GM19395 (cell line): Measurements from ENCODE around the gene PRR11.
"Not testable (repeated sequence)": the region's sequence is repeated elsewhere in the genome, so short reads cannot be mapped to it uniquely, and the experiment has no call there.

Experiments
- ATAC-seq: cut with Tn5 transposase; IDR thresholded peaks from one replicate; pipeline ENCODE4 v1.9.1; 2021; ENCODE audit warnings: mild to moderate bottlenecking, moderate library complexity; ENCODE audit not compliant: unreplicated experiment

Gene PRR11

GRCh38 chr17:59155439-59156177, at the start of gene PRR11:
PRR11 (plus strand) TSS chr17:59155746; CDS start chr17:59169753, 14,007 bp downstream.
- ATAC-seq = peak; percentile 92

DNA sequence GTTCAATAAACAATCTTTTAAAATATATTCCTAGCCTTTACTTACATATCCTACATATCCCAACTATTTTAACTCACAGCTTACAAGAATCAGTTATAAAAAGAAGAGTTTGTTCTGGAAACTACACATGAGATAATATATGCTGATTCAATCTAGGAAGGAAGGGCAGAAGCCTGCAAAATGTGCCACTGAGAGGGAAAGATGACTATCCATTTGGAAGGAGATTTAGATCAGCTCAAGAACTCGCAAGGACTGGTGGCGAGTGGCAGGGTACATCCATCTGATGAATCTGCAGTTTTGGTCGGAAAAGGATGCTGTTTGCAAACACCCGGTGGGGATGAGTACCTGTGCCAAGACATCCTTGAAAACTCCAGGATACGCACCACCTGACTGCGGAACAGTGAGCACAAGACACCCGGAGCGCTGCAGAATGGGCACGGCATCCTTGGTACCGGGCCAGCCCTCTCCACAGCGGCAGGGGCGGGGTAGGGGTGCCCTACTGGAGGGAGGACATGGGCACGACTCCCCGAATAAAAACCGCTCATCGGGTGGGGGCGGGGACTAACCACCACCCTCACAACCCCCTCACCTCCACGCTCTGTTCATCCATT, 49.6 kb upstream of the PRR11 start:
- peak; percentile 35 for ATAC-seq

DNA sequence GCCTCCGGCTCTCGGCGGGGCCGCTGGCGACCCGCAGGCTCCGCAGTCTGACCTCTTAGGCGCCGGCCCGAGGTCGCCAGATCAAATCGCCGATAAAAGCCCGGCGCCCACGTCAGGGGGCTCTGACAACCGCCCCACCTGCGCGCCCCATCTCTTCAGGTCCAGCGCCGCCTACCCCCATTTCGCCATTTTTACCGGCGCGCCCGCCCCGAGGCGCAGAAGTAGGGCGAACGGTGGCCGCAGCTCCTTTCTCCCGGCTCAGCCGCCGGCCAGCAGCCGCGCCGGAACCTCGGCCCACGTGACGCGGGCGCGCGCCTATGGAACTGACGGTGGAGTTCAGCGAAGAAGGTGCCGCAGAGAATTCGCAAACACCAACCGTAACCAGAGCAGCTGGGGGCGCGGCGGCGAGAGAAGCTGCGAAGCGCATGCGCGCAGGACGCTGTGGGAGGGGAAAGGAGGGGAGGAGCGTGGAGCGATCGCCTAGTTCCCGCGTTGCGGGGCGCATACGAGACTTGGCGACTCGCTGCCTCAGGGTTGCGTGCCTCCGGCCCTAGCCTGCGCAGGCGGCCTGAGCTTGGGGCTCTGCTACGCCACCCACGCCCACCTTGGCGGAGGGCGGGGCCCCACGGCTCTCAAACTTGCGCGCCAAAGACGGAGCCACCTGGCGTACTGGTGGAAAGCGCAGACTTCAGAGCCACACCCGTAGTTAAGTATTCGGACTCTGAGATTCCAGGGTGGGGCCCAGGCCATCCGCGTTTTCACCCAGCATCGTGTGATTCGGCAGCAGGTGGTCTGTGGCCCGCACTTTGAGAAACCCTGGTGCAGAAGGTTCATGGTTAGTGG, 48.9 kb upstream of the PRR11 start, which contains the start of gene TRIM37:
TRIM37 (minus strand) TSS at position 418 of the 843 bp plus-strand sequence. CDS start 419 bp downstream, outside the sequence.
- peak; percentile 88 for ATAC-seq

DNA sequence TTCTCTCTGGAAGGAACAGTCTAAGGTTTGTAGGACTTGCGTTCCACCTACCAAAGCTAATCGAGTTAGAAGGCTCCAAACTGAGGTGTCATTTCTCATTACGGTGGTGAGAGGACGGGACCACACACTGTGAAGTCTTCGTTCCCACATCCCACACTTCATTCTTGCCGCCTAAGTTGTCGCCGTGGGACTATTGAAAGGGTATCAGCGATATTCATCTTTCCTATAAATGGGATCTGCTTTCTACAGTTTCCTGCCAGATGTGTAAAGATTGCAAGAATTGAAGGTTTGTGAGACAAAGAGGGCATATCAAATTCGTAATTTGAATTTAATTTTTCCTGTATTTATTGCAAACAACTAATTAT, 48.3 kb upstream of the PRR11 start:
- no peak for ATAC-seq

- no peak for ATAC-seq
Observed at GRCh38 chr17:59108400-59109102, 47.0 kb upstream of the PRR11 start.

- no peak for ATAC-seq
Observed at GRCh38 chr17:59110973-59111372, 44.6 kb upstream of the PRR11 start.

GRCh38 chr17:59111539-59111938, 44.0 kb upstream of the PRR11 start:
- ATAC-seq = no peak

- no peak for ATAC-seq
Observed at GRCh38 chr17:59115474-59115873, 40.1 kb upstream of the PRR11 start.

GRCh38 chr17:59121901-59122480, 33.6 kb upstream of the PRR11 start:
- ATAC-seq = no peak

DNA sequence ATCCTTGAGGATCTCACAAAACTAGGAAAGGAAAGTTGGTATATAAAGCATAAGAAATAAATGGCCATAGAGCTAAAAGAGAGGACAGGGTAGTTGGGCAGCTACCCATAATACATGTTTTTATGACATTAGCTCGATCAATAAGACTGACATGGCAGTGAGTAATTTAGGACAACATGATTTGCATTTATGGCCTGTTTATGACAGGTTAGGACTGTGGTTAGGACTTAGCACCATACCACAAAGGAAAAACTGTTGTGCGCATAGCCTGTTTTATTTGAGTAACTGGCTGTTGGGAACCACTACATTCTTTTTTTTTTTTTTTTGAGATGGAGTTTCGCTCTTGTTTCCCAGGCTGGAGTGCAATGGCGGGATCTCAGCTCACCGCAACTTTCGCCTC, 30.9 kb upstream of the PRR11 start:
- ATAC-seq = no peak

DNA sequence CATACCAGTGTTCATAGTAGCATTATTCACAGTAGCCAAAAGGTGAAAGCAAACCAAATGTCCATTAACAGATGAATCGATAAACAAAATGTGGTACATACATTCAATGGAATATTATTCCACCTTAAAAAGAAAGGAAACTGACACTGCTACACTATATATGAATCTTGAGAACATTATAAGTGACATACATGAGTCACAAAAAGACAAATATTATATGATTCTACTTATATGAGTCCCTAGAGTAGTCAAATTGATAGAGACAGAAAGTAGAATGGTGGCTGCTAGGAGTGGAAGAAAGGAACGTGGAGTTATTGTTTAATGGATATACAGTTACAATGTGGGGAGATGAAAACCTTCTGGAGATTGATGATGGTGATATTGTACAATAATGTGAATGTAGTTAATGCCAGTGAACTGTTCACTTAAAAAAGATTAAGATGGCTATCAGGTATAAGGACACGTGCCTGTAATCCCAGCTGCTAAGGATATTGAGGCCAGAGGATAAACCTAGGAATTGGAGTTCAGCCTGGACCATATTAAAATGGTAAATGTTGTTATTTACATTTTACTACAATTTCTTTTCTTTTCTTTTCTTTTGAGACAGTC, 28.6 kb upstream of the PRR11 start:
- no peak for ATAC-seq

- no peak for ATAC-seq
Observed at GRCh38 chr17:59129814-59130213, 25.7 kb upstream of the PRR11 start.

- ATAC-seq = no peak
Observed at GRCh38 chr17:59131131-59131530, 24.4 kb upstream of the PRR11 start.

DNA sequence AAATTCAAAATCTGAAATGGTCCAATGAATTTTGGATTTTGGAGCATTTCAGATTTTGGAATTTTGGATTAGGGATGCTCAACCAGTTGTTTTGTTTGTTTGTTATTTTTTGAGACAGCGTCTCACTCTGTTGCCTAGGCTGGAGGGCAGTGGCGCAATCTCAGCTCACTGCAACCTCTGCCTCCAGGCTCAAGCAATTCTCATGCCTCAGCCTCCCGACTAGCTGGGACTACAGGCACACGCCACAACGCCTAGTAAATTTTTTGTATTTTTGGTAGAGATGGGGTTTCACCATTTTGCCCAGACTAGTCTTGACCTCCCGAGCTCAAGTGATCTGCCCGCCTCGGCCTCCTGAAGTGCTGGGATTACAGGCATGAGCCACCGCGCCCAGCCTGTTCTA, 17.2 kb upstream of the PRR11 start:
- ATAC-seq = not testable (repeated sequence)

DNA sequence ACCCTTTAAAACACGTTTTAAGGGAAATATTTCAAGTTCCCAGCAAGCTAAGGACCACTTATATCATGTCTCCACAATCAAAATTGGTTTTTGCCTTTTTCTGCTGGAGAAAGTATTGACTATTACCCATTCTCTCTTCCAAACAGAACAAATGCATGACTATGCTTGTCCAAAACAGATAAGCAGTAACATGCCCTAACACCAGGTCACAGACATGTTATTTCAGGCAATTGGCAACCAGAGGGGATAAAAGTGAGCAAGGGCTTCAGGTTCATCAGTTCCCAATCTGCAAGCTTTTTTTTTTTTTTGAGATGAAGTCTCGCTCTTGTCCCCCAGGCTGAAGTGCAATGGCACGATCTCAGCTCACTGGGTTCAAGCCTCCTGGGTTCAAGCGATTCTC, 15.6 kb upstream of the PRR11 start:
- ATAC-seq = no peak

DNA sequence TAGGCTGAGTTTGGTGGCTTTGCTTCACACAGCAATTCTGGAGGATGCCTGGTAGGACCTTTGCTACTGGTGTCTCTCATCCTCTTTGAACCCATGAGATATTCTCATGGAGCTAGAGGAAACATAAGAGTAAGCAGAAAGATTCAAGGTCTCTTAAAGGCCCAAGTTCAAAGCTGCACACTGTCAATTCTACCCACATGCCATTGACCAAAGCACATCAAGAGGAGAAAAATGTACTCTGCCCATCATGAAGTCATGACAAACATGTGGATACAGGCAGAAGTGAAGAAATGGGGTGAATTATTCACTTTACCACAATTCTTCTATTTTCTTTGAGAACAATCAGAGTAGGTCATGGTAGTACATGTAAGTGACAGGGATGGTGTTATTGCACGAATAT, 13.7 kb upstream of the PRR11 start:
- ATAC-seq = no peak

GRCh38 chr17:59145571-59146096, 9.9 kb upstream of the PRR11 start:
- ATAC-seq = no peak

- no peak for ATAC-seq
Observed at GRCh38 chr17:59149051-59149450, 6.5 kb upstream of the PRR11 start.

- ATAC-seq = no peak
Observed at GRCh38 chr17:59149841-59150511, 5.6 kb upstream of the PRR11 start.
